GM18909 (cell line): ENCODE results near the gene RCBTB2.

Source experiments
- ATAC-seq: cut with Tn5 transposase; IDR thresholded peaks from one replicate; pipeline ENCODE4 v1.9.1; 2021; ENCODE audit warnings: mild to moderate bottlenecking; ENCODE audit not compliant: unreplicated experiment, poor library complexity

Gene RCBTB2

GRCh38 chr13:48564056-48564455 is 31.2 kb upstream of the RCBTB2 start:
- ATAC-seq, result no peak

- no peak for ATAC-seq
Observed at GRCh38 chr13:48563626-48564025, 30.7 kb upstream of the RCBTB2 start.

GRCh38 chr13:48562296-48563066 is 29.6 kb upstream of the RCBTB2 start:
- peak; percentile 97 for ATAC-seq

GRCh38 chr13:48561466-48562235 is 28.8 kb upstream of the RCBTB2 start:
- ATAC-seq, result peak; percentile 21

GRCh38 chr13:48560657-48561337 is 27.9 kb upstream of the RCBTB2 start:
- ATAC-seq, result no peak

- no peak for ATAC-seq
Observed at GRCh38 chr13:48559638-48560320, 26.9 kb upstream of the RCBTB2 start.

GRCh38 chr13:48556817-48557216 is 23.9 kb upstream of the RCBTB2 start:
- no peak for ATAC-seq

- no peak for ATAC-seq
Observed at GRCh38 chr13:48555441-48555840, 22.6 kb upstream of the RCBTB2 start.

- no peak for ATAC-seq
Observed at GRCh38 chr13:48551329-48551728, 18.4 kb upstream of the RCBTB2 start.

GRCh38 chr13:48549658-48550057 is 16.8 kb upstream of the RCBTB2 start:
- ATAC-seq, result no peak

- no peak for ATAC-seq
Observed at GRCh38 chr13:48547663-48548092, 14.8 kb upstream of the RCBTB2 start.

GRCh38 chr13:48545608-48546007 is 12.7 kb upstream of the RCBTB2 start:
- no peak for ATAC-seq

- peak; percentile 79 for ATAC-seq
Observed at GRCh38 chr13:48542581-48543341, 9.9 kb upstream of the RCBTB2 start.

- ATAC-seq, result no peak
Observed at GRCh38 chr13:48542138-48542537, 9.3 kb upstream of the RCBTB2 start.

- no peak for ATAC-seq
Observed at GRCh38 chr13:48539550-48539949, 6.7 kb upstream of the RCBTB2 start.

GRCh38 chr13:48536621-48537250 is 3.9 kb upstream of the RCBTB2 start:
- no peak for ATAC-seq

- ATAC-seq, result no peak
Observed at GRCh38 chr13:48535766-48536165, 2.9 kb upstream of the RCBTB2 start.

GRCh38 chr13:48534911-48535501 is 2.1 kb upstream of the RCBTB2 start:
- no peak for ATAC-seq
